ENCODE results near the gene LRP1B. TPM values are rescaled to one million over a fixed set of nuclear protein-coding genes. Genes with fewer than 3 reads are reported as not detected.

The LRP1B gene
- total and polyA plus RNA-seq, 2 donors from 2014 or later, result 0.69 to 1.2 TPM

DNA sequence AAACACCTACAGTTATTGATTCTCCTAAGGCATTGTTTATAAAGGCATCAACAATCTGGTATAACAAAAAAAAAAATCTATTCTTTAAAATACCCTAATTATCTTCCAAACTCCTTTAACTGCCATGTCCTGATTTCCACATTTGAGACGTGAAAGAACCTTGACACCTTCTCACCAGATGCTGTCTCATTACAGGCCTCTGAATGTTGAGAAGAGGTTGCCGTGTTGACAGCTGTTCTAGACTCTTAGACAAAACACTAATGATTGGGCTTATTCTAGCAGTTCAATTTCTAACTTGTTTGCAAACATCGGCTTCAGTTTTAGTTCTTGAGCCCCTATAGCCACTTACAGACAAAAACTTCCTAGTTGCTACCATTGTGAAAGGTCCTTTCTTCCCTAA lies 988.8 kb downstream of the LRP1B start:
- intact Hi-C loops (cut with DNase I), result no loop called here
- Histone ChIP-seq H3K9me3 (ENCODE audit: control insufficient read depth in 2 of 3, insufficient read depth in 1 of 3, low read length in 3 of 3) (no peaks in the 10 kb centered on the region), H3K27ac (ENCODE audit: low read depth in 2 of 2, low read length in 2 of 2) (no peak overlapping the region), H3K36me3 (ENCODE audit: control insufficient read depth in 2 of 3, insufficient read depth in 3 of 3, low read length in 3 of 3) (no peaks in the 10 kb centered on the region), H3K4me3 (ENCODE audit: low read length in 3 of 3) (no peak overlapping the region), H3K9ac (ENCODE audit: low read length in 3 of 3) (no peak overlapping the region), H3K4me1 (ENCODE audit: control insufficient read depth in 2 of 3, insufficient read depth in 2 of 3, low read depth in 1 of 3, low read length in 3 of 3) (no peaks in the 10 kb centered on the region), H3K27me3 (ENCODE audit: control insufficient read depth, insufficient read depth, low read length) (no peaks in the 10 kb centered on the region)
- no peak for DNase-seq
- FAIRE-seq, result no peak
- TF ChIP-seq CTCF (IDR thresholded peaks at IDR 0.05; ENCODE audit: borderline replicate concordance, extremely low read depth, insufficient read depth), result no peak

DNA sequence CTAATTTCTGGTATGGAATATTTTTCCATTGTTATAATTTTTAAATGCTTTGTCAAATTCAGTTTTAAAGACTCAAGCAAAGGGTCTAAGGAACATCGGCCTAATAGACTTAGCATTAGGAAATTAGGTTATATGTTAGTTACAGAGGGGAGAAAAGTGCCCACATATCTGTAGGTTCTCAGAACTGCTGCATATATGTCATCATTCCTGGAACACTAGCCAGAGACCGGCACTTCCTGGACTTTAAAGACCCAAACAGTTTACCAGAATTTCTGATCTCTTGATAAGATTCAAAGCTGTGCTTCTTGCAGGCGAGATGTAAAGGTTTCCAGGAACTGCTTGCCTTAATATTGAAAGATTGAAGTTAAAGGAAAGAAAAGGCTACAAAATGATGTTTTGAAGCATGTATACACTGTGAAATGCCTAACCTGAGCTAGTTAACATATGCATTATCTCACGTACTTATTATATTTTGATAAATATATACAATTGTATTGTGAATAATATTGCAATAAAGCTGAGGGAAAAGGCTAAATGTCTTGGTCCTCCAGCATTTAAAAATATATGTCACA lies 993.6 kb downstream of the LRP1B start:
- Histone ChIP-seq H3K4me3 (ENCODE audit: low read length in 3 of 3) (no peak overlapping the region), H3K9me3 (ENCODE audit: control insufficient read depth in 2 of 3, insufficient read depth in 1 of 3, low read length in 3 of 3) (no peaks in the 10 kb centered on the region), H3K9ac (ENCODE audit: low read length in 3 of 3) (no peak overlapping the region), H3K27ac (ENCODE audit: low read depth in 2 of 2, low read length in 2 of 2) (no peak overlapping the region), H3K4me1 (ENCODE audit: control insufficient read depth in 2 of 3, insufficient read depth in 2 of 3, low read depth in 1 of 3, low read length in 3 of 3) (no peaks in the 10 kb centered on the region), H3K36me3 (ENCODE audit: control insufficient read depth in 2 of 3, insufficient read depth in 3 of 3, low read length in 3 of 3) (no peaks in the 10 kb centered on the region), H3K27me3 (ENCODE audit: control insufficient read depth, insufficient read depth, low read length) (no peaks in the 10 kb centered on the region)
- TF ChIP-seq CTCF (IDR thresholded peaks at IDR 0.05; ENCODE audit: borderline replicate concordance, extremely low read depth, insufficient read depth), result no peak
- DNase-seq (no peak), FAIRE-seq (no peak)
- intact Hi-C loops (cut with DNase I), result no loop called here

GRCh38 chr2:141133883-141134282 lies 996.9 kb downstream of the LRP1B start:
- Histone ChIP-seq H3K4me1 (ENCODE audit: control insufficient read depth in 2 of 3, insufficient read depth in 2 of 3, low read depth in 1 of 3, low read length in 3 of 3) (no peaks in the 10 kb centered on the region), H3K27ac (ENCODE audit: low read depth in 2 of 2, low read length in 2 of 2) (no peak overlapping the region), H3K9me3 (ENCODE audit: control insufficient read depth in 2 of 3, insufficient read depth in 1 of 3, low read length in 3 of 3) (no peaks in the 10 kb centered on the region), H3K27me3 (ENCODE audit: control insufficient read depth, insufficient read depth, low read length) (no peaks in the 10 kb centered on the region), H3K9ac (ENCODE audit: low read length in 3 of 3) (no peak overlapping the region), H3K4me3 (ENCODE audit: low read length in 3 of 3) (no peak overlapping the region), H3K36me3 (ENCODE audit: control insufficient read depth in 2 of 3, insufficient read depth in 3 of 3, low read length in 3 of 3) (no peaks in the 10 kb centered on the region)
- TF ChIP-seq CTCF (IDR thresholded peaks at IDR 0.05; ENCODE audit: borderline replicate concordance, extremely low read depth, insufficient read depth), result no peak
- peak in 1 of 5 donors; percentile 12 for DNase-seq
- no peak for FAIRE-seq
- intact Hi-C loops (cut with DNase I), result no loop called here

GRCh38 chr2:141125432-141125831 lies 1005.4 kb downstream of the LRP1B start:
- FAIRE-seq, result no peak
- H3K4me1 ChIP-seq (ENCODE audit: control insufficient read depth in 2 of 3, insufficient read depth in 2 of 3, low read depth in 1 of 3, low read length in 3 of 3), result no peaks in the 10 kb centered on the region
- intact Hi-C loops (cut with DNase I), result no loop called here
- H3K9me3 ChIP-seq (ENCODE audit: control insufficient read depth in 2 of 3, insufficient read depth in 1 of 3, low read length in 3 of 3), result no peaks in the 10 kb centered on the region
- no peak overlapping the region for H3K9ac ChIP-seq (ENCODE audit: low read length in 3 of 3)
- no peak for TF ChIP-seq CTCF (IDR thresholded peaks at IDR 0.05; ENCODE audit: borderline replicate concordance, extremely low read depth, insufficient read depth)
- no peaks in the 10 kb centered on the region for H3K36me3 ChIP-seq (ENCODE audit: control insufficient read depth in 2 of 3, insufficient read depth in 3 of 3, low read length in 3 of 3)
- H3K27me3 ChIP-seq (ENCODE audit: control insufficient read depth, insufficient read depth, low read length), result no peaks in the 10 kb centered on the region
- H3K4me3 ChIP-seq (ENCODE audit: low read length in 3 of 3), result no peak overlapping the region
- no peak overlapping the region for H3K27ac ChIP-seq (ENCODE audit: low read depth in 2 of 2, low read length in 2 of 2)
- DNase-seq, result no peak
